ENCODE results near the gene SMIM7.
"Not testable (repeated sequence)": the region's sequence is repeated elsewhere in the genome, so short reads cannot be mapped to it uniquely, and the experiment has no call there.

The SMIM7 gene

GRCh38 chr19:16654140-16654539 lies 5.8 kb downstream of the SMIM7 start:
- no peak for DNase-seq

- no peak for DNase-seq
These were observed 7.1 kb downstream of the SMIM7 start for GRCh38 chr19:16652854-16653253.

- DNase-seq, result not testable (repeated sequence)
These were observed 8.3 kb downstream of the SMIM7 start for GRCh38 chr19:16651421-16652188.

- DNase-seq, result no peak
These were observed 9.1 kb downstream of the SMIM7 start for GRCh38 chr19:16650821-16651220.

GRCh38 chr19:16649734-16650133 lies 10.2 kb downstream of the SMIM7 start:
- no peak for DNase-seq

GRCh38 chr19:16645140-16645539 lies 14.8 kb downstream of the SMIM7 start:
- DNase-seq, result no peak

- no peak for DNase-seq
These were observed 18.2 kb downstream of the SMIM7 start for GRCh38 chr19:16641695-16642094.

GRCh38 chr19:16640951-16641350 lies 19.0 kb downstream of the SMIM7 start:
- no peak for DNase-seq

- no peak for DNase-seq
These were observed 21.3 kb downstream of the SMIM7 start for GRCh38 chr19:16638666-16639065.

GRCh38 chr19:16637535-16637934 lies 22.4 kb downstream of the SMIM7 start:
- DNase-seq, result no peak

- DNase-seq, result no peak
These were observed 28.5 kb downstream of the SMIM7 start for GRCh38 chr19:16631465-16631864.

- DNase-seq, result no peak
These were observed 30.8 kb downstream of the SMIM7 start for GRCh38 chr19:16628984-16629691.

GRCh38 chr19:16628183-16628983 lies 31.6 kb downstream of the SMIM7 start, which contains the start of gene MED26:
Gene MED26 (minus strand): TSS chr19:16628204. CDS start chr19:16627943, 261 bp downstream.
- peak; percentile 72 for DNase-seq

GRCh38 chr19:16627928-16628182 lies 32.1 kb downstream of the SMIM7 start:
- no peak for DNase-seq

- DNase-seq, result no peak
These were observed 32.6 kb downstream of the SMIM7 start for GRCh38 chr19:16627193-16627927.

- no peak for DNase-seq
These were observed 33.1 kb downstream of the SMIM7 start for GRCh38 chr19:16626796-16627192.

GRCh38 chr19:16625163-16625958 lies 34.6 kb downstream of the SMIM7 start:
- DNase-seq, result no peak

- no peak for DNase-seq
These were observed 35.7 kb downstream of the SMIM7 start for GRCh38 chr19:16624236-16624635.

- DNase-seq, result no peak
These were observed 36.4 kb downstream of the SMIM7 start for GRCh38 chr19:16623576-16623975.

GRCh38 chr19:16623066-16623465 lies 36.9 kb downstream of the SMIM7 start:
- DNase-seq, result no peak

- DNase-seq, result no peak
These were observed 38.7 kb downstream of the SMIM7 start for GRCh38 chr19:16621165-16621800.

- no peak for DNase-seq
These were observed 39.4 kb downstream of the SMIM7 start for GRCh38 chr19:16620584-16620983.

Measured in GOT3 (cell line).